ENCODE results near the gene GJA5.

The GJA5 gene

GRCh38 chr1:147722124-147722523 lies 38.3 kb downstream of the GJA5 start:
- Histone ChIP-seq H3K36me3 (replicated peaks) (no peaks in the 10 kb centered on the region), H3K27ac (no peak overlapping the region), H3K27me3 (replicated peaks) (no peaks in the 10 kb centered on the region), H3K4me3 (ENCODE audit: low read depth, low read length) (no peak overlapping the region)
- no peak for TF ChIP-seq CTCF (IDR thresholded peaks at IDR 0.05; ENCODE audit: low read depth, low read length, missing control alignments)
- in situ Hi-C loops (cut with HindIII; ENCODE audit: low pct_ligation_motif_present, low sequenced_read_pairs), result no loop called here
- DNase-seq, result no peak

GRCh38 chr1:147721716-147722115 lies 38.7 kb downstream of the GJA5 start:
- Histone ChIP-seq H3K27me3 (replicated peaks) (no peaks in the 10 kb centered on the region), H3K27ac (no peak overlapping the region), H3K4me3 (ENCODE audit: low read depth, low read length) (no peak overlapping the region), H3K36me3 (replicated peaks) (no peaks in the 10 kb centered on the region)
- in situ Hi-C loops (cut with HindIII; ENCODE audit: low pct_ligation_motif_present, low sequenced_read_pairs), result no loop called here
- no peak for DNase-seq
- no peak for TF ChIP-seq CTCF (IDR thresholded peaks at IDR 0.05; ENCODE audit: low read depth, low read length, missing control alignments)

GRCh38 chr1:147720557-147720956 lies 39.8 kb downstream of the GJA5 start:
- in situ Hi-C loops (cut with HindIII; ENCODE audit: low pct_ligation_motif_present, low sequenced_read_pairs), result no loop called here
- no peak overlapping the region for H3K4me3 ChIP-seq (ENCODE audit: low read depth, low read length)
- DNase-seq, result no peak
- no peak overlapping the region for H3K27ac ChIP-seq
- TF ChIP-seq CTCF (IDR thresholded peaks at IDR 0.05; ENCODE audit: low read depth, low read length, missing control alignments), result no peak
- no peaks in the 10 kb centered on the region for H3K36me3 ChIP-seq (replicated peaks)
- H3K27me3 ChIP-seq (replicated peaks), result no peaks in the 10 kb centered on the region

GRCh38 chr1:147719711-147720225 lies 40.6 kb downstream of the GJA5 start:
- in situ Hi-C loops (cut with HindIII; ENCODE audit: low pct_ligation_motif_present, low sequenced_read_pairs), result no loop called here
- no peak for DNase-seq
- no peak for TF ChIP-seq CTCF (IDR thresholded peaks at IDR 0.05; ENCODE audit: low read depth, low read length, missing control alignments)
- Histone ChIP-seq H3K27me3 (replicated peaks) (no peaks in the 10 kb centered on the region), H3K27ac (no peak overlapping the region), H3K36me3 (replicated peaks) (no peaks in the 10 kb centered on the region), H3K4me3 (ENCODE audit: low read depth, low read length) (no peak overlapping the region)

GRCh38 chr1:147719029-147719698 lies 41.2 kb downstream of the GJA5 start:
- TF ChIP-seq CTCF (IDR thresholded peaks at IDR 0.05; ENCODE audit: low read depth, low read length, missing control alignments), result no peak
- no peak for DNase-seq
- in situ Hi-C loops (cut with HindIII; ENCODE audit: low pct_ligation_motif_present, low sequenced_read_pairs), result no loop called here
- H3K27me3 ChIP-seq (replicated peaks), result peaks cover 2% of the 10 kb centered on the region
- no peaks in the 10 kb centered on the region for H3K36me3 ChIP-seq (replicated peaks)
- H3K27ac ChIP-seq, result no peak overlapping the region
- no peak overlapping the region for H3K4me3 ChIP-seq (ENCODE audit: low read depth, low read length)

GRCh38 chr1:147717706-147718097 lies 42.7 kb downstream of the GJA5 start:
- in situ Hi-C loops (cut with HindIII; ENCODE audit: low pct_ligation_motif_present, low sequenced_read_pairs), result no loop called here
- TF ChIP-seq CTCF (IDR thresholded peaks at IDR 0.05; ENCODE audit: low read depth, low read length, missing control alignments), result no peak
- Histone ChIP-seq H3K4me3 (ENCODE audit: low read depth, low read length) (no peak overlapping the region), H3K36me3 (replicated peaks) (no peaks in the 10 kb centered on the region), H3K27ac (no peak overlapping the region), H3K27me3 (replicated peaks) (peaks cover 3% of the 10 kb centered on the region)
- DNase-seq, result no peak

All from brain microvascular endothelial cell (primary cell).